HCT116 (cell line): Measurements from ENCODE around the gene PLA2G7.

ENCODE experiments used
- CTCF ChIP-seq, 3 experiments: fragments of 200-600 bp in 1 of 3; sonication (generic) in 1 of 3; IDR thresholded peaks in 2 of 3; conservative IDR thresholded peaks in 1 of 3; 2 replicates each; pipeline ENCODE4 v1.5.1; 2012 to 2017; ENCODE audit warnings: low read depth in 2 of 3, low read length in 2 of 3, antibody characterized with exemption in 1 of 3, borderline replicate concordance in 1 of 3, control low read depth in 1 of 3, mild to moderate bottlenecking in 1 of 3, mixed read lengths in 1 of 3, mixed run types in 1 of 3, moderate library complexity in 1 of 3; ENCODE audit not compliant: insufficient read depth in 1 of 3
- EZH2 ChIP-seq: fragments of 200-600 bp; sonication (generic); IDR thresholded peaks from 2 replicates; pipeline ENCODE4 v1.6.1; 2017; ENCODE audit warnings: antibody characterized with exemption, mixed run types

- TF ChIP-seq CTCF (IDR thresholded peaks at IDR 0.05 in 2 of 3, conservative IDR thresholded peaks at IDR 0.05 in 1 of 3; ENCODE audit: borderline replicate concordance in 1 of 3, insufficient read depth in 1 of 3, low read depth in 2 of 3, low read length in 2 of 3) (no peak), EZH2 (no peak)
Observed at GRCh38 chr6:46733341-46733801, 1.8 kb downstream of the PLA2G7 start.
